ENCODE data around the gene ASIC4. TPM values are rescaled to one million over a fixed set of nuclear protein-coding genes. Genes with fewer than 3 reads are reported as not detected.
A peak's percentile ranks its signal among the peaks of the same experiment; 100 is the strongest.

Gene ASIC4
- total and polyA plus RNA-seq, 8 donors: 0.04 to 0.38 (median 0.18) TPM; not detected in 4

- WGBS, 2 donors: 0% methylated on average over 49 of the region's 49 CpGs
- H3K4me1 ChIP-seq: peaks cover 0 to 15% (median 4%) of the 10 kb centered on the region in 3 donors
- intact Hi-C loops (cut with DNase I): no loop called here
- DNase-seq (peak; percentile 91 to 98 (median 96)), ATAC-seq (peak; percentile 85 to 95 (median 89)), FAIRE-seq (peak; percentile 79)
- peak within 1 kb of the TSS; percentile 61 to 67 (median 64) for H3K4me3 ChIP-seq
- no peak for TF ChIP-seq CTCF (IDR thresholded peaks at IDR 0.05)
- H3K27me3 ChIP-seq: no peaks in the 10 kb centered on the region
- H3K27ac ChIP-seq: peak within 1 kb of the TSS; percentile 75 to 95 (median 88)
- H3K9me3 ChIP-seq: no peaks in the 10 kb centered on the region
- H3K36me3 ChIP-seq: no peaks in the 10 kb centered on the region
Measured at GRCh38 chr2:219498280-219499057, 15.8 kb upstream of the ASIC4 start, which contains the start of gene GMPPA. TSS of gene GMPPA (plus strand) at chr2:219498891. CDS start at chr2:219499976, 1,085 bp downstream.

GRCh38 chr2:219499058-219499307, 15.3 kb upstream of the ASIC4 start:
- TF ChIP-seq CTCF (IDR thresholded peaks at IDR 0.05): no peak
- FAIRE-seq (no peak), DNase-seq (no peak), ATAC-seq (no peak)
- Histone ChIP-seq H3K4me3 (peak overlapping the region; percentile 61 to 67 (median 64)), H3K36me3 (peaks cover 0 to 4% (median 0%) of the 10 kb centered on the region in 3 donors), H3K9me3 (no peaks in the 10 kb centered on the region), H3K27ac (peak overlapping the region; percentile 75 to 95 (median 88)), H3K27me3 (no peaks in the 10 kb centered on the region), H3K4me1 (peaks cover 0 to 15% (median 4%) of the 10 kb centered on the region in 3 donors)
- intact Hi-C loops (cut with DNase I): no loop called here
- WGBS, 2 donors: 1% methylated on average over 3 of the region's 3 CpGs

GRCh38 chr2:219499555-219499954, 14.7 kb upstream of the ASIC4 start:
- TF ChIP-seq CTCF (IDR thresholded peaks at IDR 0.05): no peak
- 21 to 30% methylated on average over 1 of the region's 1 CpG for WGBS, 2 donors
- H3K4me3 ChIP-seq: peak overlapping the region; percentile 61 to 67 (median 64)
- DNase-seq (no peak), FAIRE-seq (no peak), ATAC-seq (no peak)
- H3K36me3 ChIP-seq: peaks cover 0 to 9% (median 0%) of the 10 kb centered on the region in 3 donors
- no peaks in the 10 kb centered on the region for H3K9me3 ChIP-seq
- no peak overlapping the region for H3K27ac ChIP-seq
- no peaks in the 10 kb centered on the region for H3K27me3 ChIP-seq
- H3K4me1 ChIP-seq: peaks cover 0 to 15% (median 4%) of the 10 kb centered on the region in 3 donors
- intact Hi-C loops (cut with DNase I): no loop called here

GRCh38 chr2:219500135-219500534, 14.1 kb upstream of the ASIC4 start:
- FAIRE-seq: no peak
- intact Hi-C loops (cut with DNase I): no loop called here
- DNase-seq: no peak
- H3K9me3 ChIP-seq: no peaks in the 10 kb centered on the region
- WGBS, 2 donors: 85 to 88% methylated on average over 2 of the region's 2 CpGs
- H3K4me3 ChIP-seq: no peak overlapping the region
- TF ChIP-seq CTCF (IDR thresholded peaks at IDR 0.05): no peak
- H3K27ac ChIP-seq: no peak overlapping the region
- H3K36me3 ChIP-seq: peaks cover 0 to 10% (median 0%) of the 10 kb centered on the region in 3 donors
- no peaks in the 10 kb centered on the region for H3K27me3 ChIP-seq
- peaks cover 0 to 15% (median 4%) of the 10 kb centered on the region in 3 donors for H3K4me1 ChIP-seq
- ATAC-seq: no peak

GRCh38 chr2:219501849-219502248, 12.4 kb upstream of the ASIC4 start:
- intact Hi-C loops (cut with DNase I): no loop called here
- whole genome bisulfite sequencing, 2 donors: 91 to 95% methylated on average over 14 of the region's 14 CpGs
- Histone ChIP-seq H3K36me3 (peaks cover 0 to 23% (median 0%) of the 10 kb centered on the region in 3 donors), H3K27ac (no peak overlapping the region), H3K9me3 (no peaks in the 10 kb centered on the region), H3K4me1 (peaks cover 0 to 15% (median 4%) of the 10 kb centered on the region in 3 donors), H3K27me3 (no peaks in the 10 kb centered on the region), H3K4me3 (no peak overlapping the region)
- DNase-seq: peak in 1 of 6 donors; percentile 45
- ATAC-seq: no peak
- FAIRE-seq: no peak
- no peak for TF ChIP-seq CTCF (IDR thresholded peaks at IDR 0.05)

All from pancreas (tissue), 10 donors.